Prostate gland (tissue), 2 donors: ENCODE data around the gene GLRX.

Source experiments
- CTCF ChIP-seq, 4 experiments: fragments of 200-600 bp in 2 of 4; fragments of 450-650 bp in 2 of 4; sonication (generic) in 2 of 4; IDR thresholded peaks; 1 replicate in 3 of 4; 2 replicates in 1 of 4; pipeline ENCODE4 v1.5.1; 2016 to 2019; ENCODE audit warnings: antibody characterized with exemption in 4 of 4, mild to moderate bottlenecking in 2 of 4, moderate library complexity in 2 of 4
- POLR2A ChIP-seq: fragments of 450-650 bp; IDR thresholded peaks from one replicate; pipeline ENCODE4 v1.6.1; 2016; ENCODE audit warnings: antibody characterized with exemption, mild to moderate bottlenecking
- POLR2AphosphoS5 ChIP-seq: sonication (generic); formaldehyde crosslinking; IDR thresholded peaks from one replicate; pipeline ENCODE4 v1.6.1; 2017; ENCODE audit warnings: antibody characterized with exemption

DNA sequence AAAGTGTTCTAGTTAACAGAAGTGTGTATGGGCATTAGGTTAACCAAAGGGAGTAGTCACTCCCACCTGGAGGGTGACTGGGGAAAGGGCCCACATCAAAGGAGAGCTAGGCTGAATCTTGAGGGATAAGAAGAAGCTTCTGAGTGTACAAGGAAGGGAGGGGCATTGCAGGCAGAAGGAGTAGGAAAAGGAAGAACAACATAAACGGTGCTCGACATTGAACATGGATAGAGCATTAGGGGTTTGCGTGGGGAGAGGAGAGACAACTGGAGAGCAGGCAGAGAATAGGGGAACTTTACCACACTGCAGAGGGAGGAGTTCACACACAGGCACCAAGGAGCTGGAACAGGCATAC, 5.3 kb upstream of the GLRX start:
- TF ChIP-seq POLR2AphosphoS5 (no peak), POLR2A (no peak), CTCF (IDR thresholded peaks at IDR 0.05) (no peak)
